Retinal pigment epithelial cell (primary cell): ENCODE data around the gene PAQR8.

Experiments used
- DNase-seq: peaks from one replicate; pipeline ENCODE4 v3.0.0-alpha.2; 2010; ENCODE audit warnings: low read depth
- H3K4me3 ChIP-seq: 2 replicates; pipeline ENCODE4 v1.5.1; 2011; ENCODE audit warnings: mild to moderate bottlenecking, low read length, control low read depth, moderate library complexity
- CTCF ChIP-seq: conservative IDR thresholded peaks from 2 replicates; pipeline ENCODE4 v1.5.1; 2011; ENCODE audit warnings: low read depth, low read length, control low read depth, inconsistent platforms

Gene PAQR8

GRCh38 chr6:52394251-52394666 lies 32.3 kb downstream of the PAQR8 start:
- no peak for TF ChIP-seq CTCF
- DNase-seq, result no peak
- H3K4me3 ChIP-seq, result no peak overlapping the region

GRCh38 chr6:52395969-52396368 lies 34.0 kb downstream of the PAQR8 start:
- no peak for TF ChIP-seq CTCF
- H3K4me3 ChIP-seq, result no peak overlapping the region
- DNase-seq, result no peak

- DNase-seq, result no peak
- no peak overlapping the region for H3K4me3 ChIP-seq
Observed at GRCh38 chr6:52399511-52400312, 37.8 kb downstream of the PAQR8 start.

GRCh38 chr6:52400313-52401041 lies 38.5 kb downstream of the PAQR8 start:
- H3K4me3 ChIP-seq, result no peak overlapping the region
- no peak for DNase-seq
- no peak for TF ChIP-seq CTCF

More at GRCh38 chr6:52399511-52400312, 37.8 kb downstream of the PAQR8 start:
- TF ChIP-seq CTCF, result peak; percentile 90

- no peak for TF ChIP-seq CTCF
- no peak overlapping the region for H3K4me3 ChIP-seq
- DNase-seq, result no peak
Observed at GRCh38 chr6:52403086-52403485, 41.1 kb downstream of the PAQR8 start.

- no peak overlapping the region for H3K4me3 ChIP-seq
- DNase-seq, result no peak
- TF ChIP-seq CTCF, result no peak
Observed at GRCh38 chr6:52403627-52404026, 41.7 kb downstream of the PAQR8 start.

- DNase-seq, result no peak
- TF ChIP-seq CTCF, result no peak
- H3K4me3 ChIP-seq, result no peak overlapping the region
Observed at GRCh38 chr6:52405243-52405642, 43.3 kb downstream of the PAQR8 start.
